HL-60 (cell line): ENCODE data around the gene KCTD19.

ENCODE experiments used
- GABPA ChIP-seq: IDR thresholded peaks from 2 replicates; pipeline ENCODE4 v1.6.1; 2012; ENCODE audit warnings: low read depth
- POLR2AphosphoS5 ChIP-seq: IDR thresholded peaks from 2 replicates; pipeline ENCODE4 v1.6.1; 2012; ENCODE audit warnings: low read depth

DNA sequence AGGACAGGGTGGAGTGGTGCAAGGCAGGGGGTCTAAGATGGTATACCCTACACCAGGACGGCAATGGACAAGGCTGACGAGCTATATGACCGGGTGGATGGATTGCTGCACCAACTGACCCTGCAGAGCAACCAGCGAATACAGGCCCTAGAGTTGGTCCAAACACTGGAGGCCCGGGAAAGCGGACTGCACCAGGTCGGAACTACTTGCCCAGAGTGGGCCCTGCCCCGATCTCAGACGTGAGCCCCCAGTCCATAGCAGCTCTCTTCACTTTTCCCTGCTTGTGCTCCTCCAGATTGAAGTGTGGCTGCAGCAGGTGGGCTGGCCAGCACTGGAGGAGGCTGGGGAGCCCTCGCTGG lies 44.1 kb downstream of the KCTD19 start:
- TF ChIP-seq GABPA (no peak), POLR2AphosphoS5 (no peak)
